BLaER1 treated with 17β-estradiol and CSF1 and Interleukin-3, amounts not matched to agents 10 nM and 100 nM (cell line): ENCODE results near the gene SCAF8.

Experiments used
- H3K27ac ChIP-seq, 11 experiments: shearing (Covaris generic); formaldehyde crosslinking; 2 replicates each; pipeline ENCODE4 v1.8.1; 2022
- H3K27me3 ChIP-seq, 11 experiments: shearing (Covaris generic); formaldehyde crosslinking; 2 replicates each; pipeline ENCODE4 v1.8.1; 2022
- H3K36me3 ChIP-seq, 11 experiments: shearing (Covaris generic); formaldehyde crosslinking; 2 replicates each; pipeline ENCODE4 v1.8.1; 2022
- H3K4me1 ChIP-seq, 10 experiments: shearing (Covaris generic); formaldehyde crosslinking; 2 replicates each; pipeline ENCODE4 v1.8.1; 2022
- H3K4me2 ChIP-seq, 11 experiments: shearing (Covaris generic); formaldehyde crosslinking; 2 replicates each; pipeline ENCODE4 v1.8.1; 2022
- H3K4me3 ChIP-seq, 10 experiments: shearing (Covaris generic); formaldehyde crosslinking; 2 replicates each; pipeline ENCODE4 v1.8.1; 2022
- H3K9ac ChIP-seq, 11 experiments: shearing (Covaris generic); formaldehyde crosslinking; 2 replicates each; pipeline ENCODE4 v1.8.1; 2022
- H3K9me3 ChIP-seq, 11 experiments: shearing (Covaris generic); formaldehyde crosslinking; replicated peaks in 1 of 11; 2 replicates each; pipeline ENCODE4 v1.8.1; 2022
- H4K20me1 ChIP-seq, 11 experiments: shearing (Covaris generic); formaldehyde crosslinking; 2 replicates each; pipeline ENCODE4 v1.8.1; 2022
- Cebpa-rat ChIP-seq, 11 experiments: shearing (Covaris generic); IDR thresholded peaks; 2 replicates each; pipeline ENCODE4 v1.8.1; 2022

Gene SCAF8

GRCh38 chr6:154731296-154732218, 1.7 kb upstream of the SCAF8 start:
- peak overlapping the region; percentile 72 to 92 (median 81); a peak in 20 of 22 replicates for H3K4me2 ChIP-seq
- peak overlapping the region in 3 of 11 experiments; percentile 10 to 100 (median 99); a peak in 2 of 22 replicates for H3K9ac ChIP-seq
- H3K36me3 ChIP-seq = peaks cover 0 to 14% (median 8%) of the 10 kb centered on the region in 11 experiments; a peak in 14 of 22 replicates
- H3K4me3 ChIP-seq = no peak overlapping the region
- TF ChIP-seq Cebpa-rat (IDR thresholded peaks at IDR 0.05) = no peak
- no peak overlapping the region; a peak in 1 of 22 replicates for H3K27ac ChIP-seq
- H3K27me3 ChIP-seq = no peaks in the 10 kb centered on the region
- peaks cover 30 to 33% (median 32%) of the 10 kb centered on the region in 10 experiments for H3K4me1 ChIP-seq
- H3K9me3 ChIP-seq = no peaks in the 10 kb centered on the region
- peaks cover 24 to 27% (median 25%) of the 10 kb centered on the region in 11 experiments for H4K20me1 ChIP-seq

GRCh38 chr6:154732538-154733182, 556 bp upstream of the SCAF8 start:
- no peak for TF ChIP-seq Cebpa-rat (IDR thresholded peaks at IDR 0.05)
- H3K27ac ChIP-seq = peak overlapping the region; percentile 99 to 100 (median 100)
- no peaks in the 10 kb centered on the region for H3K9me3 ChIP-seq
- peak overlapping the region; percentile 72 to 92 (median 81) for H3K4me2 ChIP-seq
- peaks cover 8 to 22% (median 16%) of the 10 kb centered on the region in 11 experiments; a peak in 21 of 22 replicates for H3K36me3 ChIP-seq
- H3K27me3 ChIP-seq = no peaks in the 10 kb centered on the region
- H4K20me1 ChIP-seq = peaks cover 34 to 38% (median 36%) of the 10 kb centered on the region in 11 experiments
- H3K4me3 ChIP-seq = peak overlapping the region; percentile 76 to 95 (median 88)
- H3K4me1 ChIP-seq = peaks cover 38 to 43% (median 42%) of the 10 kb centered on the region in 10 experiments
- peak overlapping the region; percentile 99 to 100 (median 100) for H3K9ac ChIP-seq

- Histone ChIP-seq H3K27ac (peak overlapping the region; percentile 99 to 100 (median 100)), H3K9me3 (no peaks in the 10 kb centered on the region), H4K20me1 (peaks cover 45 to 50% (median 47%) of the 10 kb centered on the region in 11 experiments), H3K27me3 (no peaks in the 10 kb centered on the region), H3K9ac (peak overlapping the region; percentile 99 to 100 (median 100)), H3K4me2 (peak overlapping the region; percentile 75 to 97 (median 85)), H3K4me3 (peak overlapping the region; percentile 76 to 95 (median 88)), H3K36me3 (peaks cover 13 to 33% (median 24%) of the 10 kb centered on the region in 11 experiments; a peak in 21 of 22 replicates), H3K4me1 (peaks cover 38 to 54% (median 47%) of the 10 kb centered on the region in 10 experiments)
- TF ChIP-seq Cebpa-rat (IDR thresholded peaks at IDR 0.05) = no peak
Observed at GRCh38 chr6:154733626-154734382, 588 bp downstream of the SCAF8 start.

GRCh38 chr6:154736618-154737259, 3.5 kb downstream of the SCAF8 start:
- Histone ChIP-seq H3K27ac (no peak overlapping the region), H3K4me3 (no peak overlapping the region), H3K4me2 (peak overlapping the region; percentile 75 to 97 (median 85)), H3K4me1 (peaks cover 40 to 69% (median 47%) of the 10 kb centered on the region in 10 experiments), H3K9me3 (no peaks in the 10 kb centered on the region), H3K9ac (0 out of 22 replicates have a peak overlapping the region, but pooled peaks of 1 of the 11 experiments have one; percentile 2), H3K27me3 (no peaks in the 10 kb centered on the region), H3K36me3 (peaks cover 20 to 61% (median 45%) of the 10 kb centered on the region in 11 experiments; a peak in 21 of 22 replicates), H4K20me1 (peaks cover 74 to 79% (median 76%) of the 10 kb centered on the region in 11 experiments)
- no peak for TF ChIP-seq Cebpa-rat (IDR thresholded peaks at IDR 0.05)

GRCh38 chr6:154737424-154737823, 4.2 kb downstream of the SCAF8 start:
- peaks cover 81 to 86% (median 83%) of the 10 kb centered on the region in 11 experiments for H4K20me1 ChIP-seq
- H3K27ac ChIP-seq = peak overlapping the region in 1 of 11 experiments; percentile 15; a peak in 1 of 22 replicates
- no peaks in the 10 kb centered on the region for H3K27me3 ChIP-seq
- H3K9ac ChIP-seq = 0 out of 22 replicates have a peak overlapping the region, but pooled peaks of 1 of the 11 experiments have one; percentile 2
- no peaks in the 10 kb centered on the region for H3K9me3 ChIP-seq
- H3K4me3 ChIP-seq = no peak overlapping the region
- H3K4me1 ChIP-seq = peaks cover 33 to 62% (median 41%) of the 10 kb centered on the region in 10 experiments
- H3K36me3 ChIP-seq = peaks cover 23 to 66% (median 52%) of the 10 kb centered on the region in 11 experiments; a peak in 21 of 22 replicates
- no peak for TF ChIP-seq Cebpa-rat (IDR thresholded peaks at IDR 0.05)
- H3K4me2 ChIP-seq = peak overlapping the region in 10 of 11 experiments; percentile 17 to 97 (median 84); a peak in 17 of 22 replicates

GRCh38 chr6:154738551-154738961, 5.3 kb downstream of the SCAF8 start:
- Histone ChIP-seq H3K4me2 (0 out of 22 replicates have a peak overlapping the region, but pooled peaks of 2 of the 11 experiments have one; percentile 1 to 10), H3K27ac (0 out of 22 replicates have a peak overlapping the region, but pooled peaks of 1 of the 11 experiments have one; percentile 10), H4K20me1 (peaks cover 88 to 97% (median 95%) of the 10 kb centered on the region in 11 experiments), H3K4me1 (peaks cover 30 to 64% (median 38%) of the 10 kb centered on the region in 10 experiments), H3K4me3 (no peak overlapping the region), H3K27me3 (no peaks in the 10 kb centered on the region), H3K36me3 (peaks cover 23 to 77% (median 59%) of the 10 kb centered on the region in 11 experiments; a peak in 21 of 22 replicates), H3K9me3 (peaks cover 0 to 4% (median 0%) of the 10 kb centered on the region in 11 experiments; a peak in 1 of 22 replicates), H3K9ac (no peak overlapping the region)
- no peak for TF ChIP-seq Cebpa-rat (IDR thresholded peaks at IDR 0.05)

GRCh38 chr6:154740658-154741057, 7.4 kb downstream of the SCAF8 start:
- H3K36me3 ChIP-seq = peaks cover 21 to 93% (median 67%) of the 10 kb centered on the region in 11 experiments; a peak in 21 of 22 replicates
- peaks cover 87 to 100% (median 100%) of the 10 kb centered on the region in 11 experiments for H4K20me1 ChIP-seq

More at GRCh38 chr6:154740658-154741057, 7.4 kb downstream of the SCAF8 start:
- H3K4me2 ChIP-seq = no peak overlapping the region
- peaks cover 18 to 58% (median 27%) of the 10 kb centered on the region in 10 experiments for H3K4me1 ChIP-seq
- TF ChIP-seq Cebpa-rat (IDR thresholded peaks at IDR 0.05) = no peak
- no peak overlapping the region for H3K4me3 ChIP-seq
- no peak overlapping the region for H3K9ac ChIP-seq
- no peak overlapping the region for H3K27ac ChIP-seq
- no peaks in the 10 kb centered on the region for H3K27me3 ChIP-seq
- H3K9me3 ChIP-seq = peaks cover 0 to 14% (median 0%) of the 10 kb centered on the region in 11 experiments; a peak in 6 of 22 replicates
